Erythroblast (primary cell): ENCODE measurements around the gene NTF3.

ENCODE experiments used
- GATA1 ChIP-seq: IDR thresholded peaks from 2 replicates; pipeline ENCODE4 v1.6.1; 2011; ENCODE audit warnings: low read depth, mild to moderate bottlenecking, control low read depth, low read length, moderate library complexity
- POLR2A ChIP-seq: IDR thresholded peaks from 2 replicates; pipeline ENCODE4 v1.6.1; 2011; ENCODE audit warnings: mild to moderate bottlenecking, low read length

GRCh38 chr12:5522432-5523335 is 90.8 kb downstream of the NTF3 start:
- TF ChIP-seq POLR2A (no peak), GATA1 (no peak)
